ENCODE results near the gene ATG7.

DNA sequence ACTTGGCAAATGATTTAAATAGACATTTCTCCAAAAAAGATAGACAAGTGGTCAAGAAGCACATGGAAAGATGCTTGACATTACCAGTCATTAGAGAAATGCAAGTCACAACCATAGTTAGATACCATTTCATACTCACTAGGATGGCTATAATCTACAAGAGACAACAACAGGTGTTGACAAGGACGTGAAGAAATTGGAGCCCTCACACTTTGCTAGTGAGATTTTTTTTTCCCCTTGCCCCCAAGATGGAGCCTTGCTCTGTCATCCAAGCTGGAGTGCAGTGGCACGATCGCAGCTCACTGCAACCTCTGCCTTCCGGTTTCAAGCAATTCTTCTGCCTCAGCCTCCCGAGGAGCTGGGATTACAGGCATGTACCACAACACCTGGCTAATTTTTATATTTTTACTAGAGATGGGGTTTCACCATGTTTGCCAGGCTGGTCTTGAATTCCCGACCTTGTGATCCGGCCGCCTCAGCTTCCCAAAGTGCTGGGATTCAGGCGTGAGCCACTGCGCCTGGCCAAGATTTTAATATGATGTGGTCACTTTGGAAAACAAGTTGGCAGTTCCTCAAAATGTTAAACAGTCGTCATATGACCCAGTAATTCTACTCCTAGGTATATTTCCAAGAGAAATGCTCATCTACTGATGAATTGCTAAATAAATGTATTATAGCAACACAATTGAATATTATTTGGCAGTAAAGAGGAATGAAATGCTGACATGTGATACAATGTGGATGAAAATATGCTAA is 103.3 kb downstream of the ATG7 start:
- TF ChIP-seq POLR2A (IDR thresholded peaks at IDR 0.05; ENCODE audit: low read depth): no peak
- TF ChIP-seq, protein P1, sequence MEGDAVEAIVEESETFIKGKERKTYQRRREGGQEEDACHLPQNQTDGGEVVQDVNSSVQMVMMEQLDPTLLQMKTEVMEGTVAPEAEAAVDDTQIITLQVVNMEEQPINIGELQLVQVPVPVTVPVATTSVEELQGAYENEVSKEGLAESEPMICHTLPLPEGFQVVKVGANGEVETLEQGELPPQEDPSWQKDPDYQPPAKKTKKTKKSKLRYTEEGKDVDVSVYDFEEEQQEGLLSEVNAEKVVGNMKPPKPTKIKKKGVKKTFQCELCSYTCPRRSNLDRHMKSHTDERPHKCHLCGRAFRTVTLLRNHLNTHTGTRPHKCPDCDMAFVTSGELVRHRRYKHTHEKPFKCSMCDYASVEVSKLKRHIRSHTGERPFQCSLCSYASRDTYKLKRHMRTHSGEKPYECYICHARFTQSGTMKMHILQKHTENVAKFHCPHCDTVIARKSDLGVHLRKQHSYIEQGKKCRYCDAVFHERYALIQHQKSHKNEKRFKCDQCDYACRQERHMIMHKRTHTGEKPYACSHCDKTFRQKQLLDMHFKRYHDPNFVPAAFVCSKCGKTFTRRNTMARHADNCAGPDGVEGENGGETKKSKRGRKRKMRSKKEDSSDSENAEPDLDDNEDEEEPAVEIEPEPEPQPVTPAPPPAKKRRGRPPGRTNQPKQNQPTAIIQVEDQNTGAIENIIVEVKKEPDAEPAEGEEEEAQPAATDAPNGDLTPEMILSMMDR (IDR thresholded peaks at IDR 0.05): no peak
- TF ChIP-seq POLR2AphosphoS5 (IDR thresholded peaks at IDR 0.05): no peak
- no peak for TF ChIP-seq EP300 (IDR thresholded peaks at IDR 0.05)
